Upper lobe of left lung (tissue), 4 donors: Measurements from ENCODE around the gene SMARCE1.

Experiments used
- EP300 ChIP-seq, 4 donors: sonication (generic); formaldehyde crosslinking; IDR thresholded peaks; one replicate each; pipeline ENCODE4 v1.5.1; 2017; ENCODE audit warnings: antibody characterized with exemption in 4 of 4, control low read depth in 2 of 4
- TF ChIP-seq, protein P1 (sequence below), 6 experiments: fragments of 450-650 bp in 4 of 6; fragments of 200-600 bp in 2 of 6; sonication (generic) in 2 of 6; IDR thresholded peaks; one replicate each; pipeline ENCODE4 v1.5.1; 2016 to 2019; ENCODE audit warnings: antibody characterized with exemption in 6 of 6

DNA sequence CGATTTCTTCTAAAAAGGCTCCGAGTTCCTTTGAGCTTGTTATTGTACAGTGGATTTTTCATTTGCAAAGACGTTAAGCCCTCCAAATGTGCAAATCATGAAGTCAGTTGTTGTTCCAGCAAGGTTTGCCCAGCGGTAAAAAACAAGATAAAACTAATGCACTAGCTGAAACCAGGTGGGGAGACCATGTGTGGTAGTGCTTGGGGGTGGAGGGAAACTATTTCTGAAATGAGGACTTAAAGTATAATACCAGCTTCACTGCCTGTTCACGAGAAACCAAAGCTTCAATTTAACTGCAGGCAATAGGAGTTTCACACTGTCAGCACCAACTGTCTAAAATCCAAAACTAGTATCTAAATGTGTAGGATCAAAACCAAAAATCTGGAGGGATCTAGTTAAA lies 22.3 kb downstream of the SMARCE1 start:
- no peak for TF ChIP-seq EP300 (IDR thresholded peaks at IDR 0.05)
- TF ChIP-seq, protein P1, sequence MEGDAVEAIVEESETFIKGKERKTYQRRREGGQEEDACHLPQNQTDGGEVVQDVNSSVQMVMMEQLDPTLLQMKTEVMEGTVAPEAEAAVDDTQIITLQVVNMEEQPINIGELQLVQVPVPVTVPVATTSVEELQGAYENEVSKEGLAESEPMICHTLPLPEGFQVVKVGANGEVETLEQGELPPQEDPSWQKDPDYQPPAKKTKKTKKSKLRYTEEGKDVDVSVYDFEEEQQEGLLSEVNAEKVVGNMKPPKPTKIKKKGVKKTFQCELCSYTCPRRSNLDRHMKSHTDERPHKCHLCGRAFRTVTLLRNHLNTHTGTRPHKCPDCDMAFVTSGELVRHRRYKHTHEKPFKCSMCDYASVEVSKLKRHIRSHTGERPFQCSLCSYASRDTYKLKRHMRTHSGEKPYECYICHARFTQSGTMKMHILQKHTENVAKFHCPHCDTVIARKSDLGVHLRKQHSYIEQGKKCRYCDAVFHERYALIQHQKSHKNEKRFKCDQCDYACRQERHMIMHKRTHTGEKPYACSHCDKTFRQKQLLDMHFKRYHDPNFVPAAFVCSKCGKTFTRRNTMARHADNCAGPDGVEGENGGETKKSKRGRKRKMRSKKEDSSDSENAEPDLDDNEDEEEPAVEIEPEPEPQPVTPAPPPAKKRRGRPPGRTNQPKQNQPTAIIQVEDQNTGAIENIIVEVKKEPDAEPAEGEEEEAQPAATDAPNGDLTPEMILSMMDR (IDR thresholded peaks at IDR 0.05), result no peak
